ENCODE measurements around the gene RNF208.
"Not testable (repeated sequence)": the region's sequence is repeated elsewhere in the genome, so short reads cannot be mapped to it uniquely, and the experiment has no call there.

Gene RNF208, protein sequence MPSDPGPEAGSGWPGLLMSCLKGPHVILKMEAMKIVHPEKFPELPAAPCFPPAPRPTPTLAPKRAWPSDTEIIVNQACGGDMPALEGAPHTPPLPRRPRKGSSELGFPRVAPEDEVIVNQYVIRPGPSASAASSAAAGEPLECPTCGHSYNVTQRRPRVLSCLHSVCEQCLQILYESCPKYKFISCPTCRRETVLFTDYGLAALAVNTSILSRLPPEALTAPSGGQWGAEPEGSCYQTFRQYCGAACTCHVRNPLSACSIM

DNA sequence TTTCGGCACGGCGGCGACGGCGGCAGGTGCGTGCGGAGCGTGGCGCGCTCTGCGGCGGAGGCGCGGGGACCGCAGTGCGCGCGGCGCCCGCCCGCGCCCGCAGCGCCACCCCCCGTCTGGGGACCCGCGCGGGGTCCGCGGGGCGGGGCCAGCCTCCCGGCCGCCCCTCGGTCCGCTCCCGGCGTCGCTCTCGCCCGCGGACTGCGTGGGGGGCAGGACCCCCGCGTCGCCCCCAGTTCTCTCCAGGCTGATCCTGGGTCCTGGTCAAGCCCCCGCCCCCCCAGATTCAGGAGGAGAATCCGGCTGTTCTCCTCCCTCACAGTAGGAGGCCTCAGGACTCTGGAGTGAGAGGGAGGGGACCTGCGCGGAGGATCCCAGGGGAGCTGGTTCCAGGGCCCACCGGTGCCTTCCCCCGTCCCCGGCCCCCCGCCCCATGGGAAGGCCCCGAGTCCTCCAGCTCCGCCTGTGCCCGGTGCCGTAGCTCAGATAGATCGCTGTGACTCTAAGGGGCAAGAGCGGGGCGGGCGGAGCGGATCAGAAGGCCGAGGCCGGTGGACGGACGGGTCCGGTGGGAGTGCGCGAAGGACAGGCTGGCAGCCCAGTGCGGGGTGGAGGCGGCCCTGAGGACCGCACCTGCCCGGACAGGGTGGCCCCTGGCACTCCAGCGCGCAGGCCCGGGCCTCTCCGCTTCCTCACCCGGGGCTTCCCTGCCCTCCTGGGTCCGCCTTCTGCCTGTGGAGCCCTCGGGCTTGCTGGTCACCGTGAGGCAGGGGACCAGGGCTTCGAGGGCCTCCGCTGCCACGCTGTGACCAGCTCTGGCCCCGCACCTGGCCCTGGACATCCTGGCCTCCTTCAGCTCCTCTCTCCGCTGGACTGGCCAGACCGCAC is at the start of gene RNF208:
Gene RNF208 (minus strand): TSS at position 51 of the 888 bp plus-strand sequence. CDS start 1,028 bp downstream, outside the sequence.
- DNase-seq, result no peak

DNA sequence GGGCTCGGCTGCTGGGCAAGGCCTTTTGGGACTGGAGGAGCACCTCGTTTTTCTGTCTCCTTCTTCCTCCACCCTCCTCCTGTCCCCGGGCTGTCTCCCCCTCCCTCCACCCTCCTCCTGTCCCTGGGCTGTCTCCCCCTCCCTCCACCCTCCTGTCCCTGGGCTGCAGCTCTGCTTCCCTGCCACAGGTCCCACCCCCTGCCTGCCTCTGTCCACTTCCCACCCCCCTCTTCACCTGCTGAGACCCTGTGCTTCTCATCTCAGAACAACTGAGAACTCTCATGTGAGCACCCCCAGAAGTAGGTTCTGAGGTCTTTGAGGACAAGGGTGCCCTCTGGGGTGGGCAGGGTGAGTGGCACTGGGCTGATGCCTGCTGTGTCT is 49.6 kb upstream of the RNF208 start:
- no peak for DNase-seq

DNA sequence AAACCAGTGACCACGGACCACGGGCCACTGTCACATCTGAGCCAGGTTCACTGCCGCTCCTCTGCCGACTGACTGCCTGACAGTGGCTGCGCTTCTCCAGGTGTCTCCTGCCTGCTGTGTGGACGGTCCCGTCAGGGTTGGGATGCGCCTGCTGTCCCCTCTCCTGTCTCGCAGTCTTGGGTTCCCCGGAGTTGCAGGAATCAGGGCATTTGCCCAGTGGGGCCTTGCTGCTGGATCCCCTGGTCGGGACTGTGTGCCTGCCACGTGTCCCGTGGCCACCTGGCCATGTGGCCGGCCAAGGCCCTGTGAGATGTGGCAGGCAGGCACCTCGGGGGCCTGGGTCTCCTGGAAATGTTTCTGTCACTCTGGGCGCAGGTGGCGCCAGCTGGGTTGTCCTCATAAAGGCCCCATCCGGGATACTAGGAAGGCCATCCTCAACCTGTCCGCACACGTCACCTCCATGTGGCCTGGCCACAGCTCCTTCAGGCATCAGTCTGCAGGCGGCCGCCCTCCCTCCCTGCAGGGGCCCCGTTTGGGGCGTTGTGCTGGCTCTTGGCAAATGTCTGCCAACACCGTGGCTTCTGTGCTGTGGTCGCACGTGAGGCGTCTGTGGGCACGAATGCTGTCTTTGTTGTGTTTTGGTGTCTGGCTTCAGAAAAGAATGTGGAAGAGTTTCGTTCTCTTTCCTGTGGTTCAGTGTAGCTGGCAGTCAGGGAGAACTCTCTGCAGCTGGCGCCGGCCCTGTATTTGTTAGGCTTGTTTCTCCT is 49.1 kb upstream of the RNF208 start:
- DNase-seq, result no peak

DNA sequence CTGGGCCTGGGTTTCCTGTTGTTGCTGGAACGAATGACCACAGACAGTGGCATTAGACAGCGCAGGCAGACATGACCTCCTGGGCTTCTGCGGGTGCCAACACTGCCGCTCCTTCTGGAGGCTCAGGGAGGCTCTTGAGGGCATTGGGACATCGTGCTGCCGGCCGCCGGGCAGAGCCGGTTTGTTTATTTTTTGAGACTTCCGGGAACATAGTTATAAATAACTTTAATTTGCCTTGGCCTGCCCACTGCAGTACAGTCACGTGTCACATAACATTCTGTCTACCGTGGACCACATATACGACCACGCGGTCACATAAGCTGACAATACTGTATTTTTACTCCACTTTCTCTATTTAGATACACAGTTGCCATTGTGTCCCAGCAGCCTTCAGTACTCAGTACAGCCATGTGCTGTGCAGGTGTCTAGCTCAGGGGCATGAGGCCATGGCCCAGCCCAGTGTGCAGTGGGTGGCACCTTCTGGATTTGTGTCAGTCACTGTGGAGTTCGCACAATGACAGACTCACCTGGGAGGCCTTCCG is 47.3 kb upstream of the RNF208 start:
- DNase-seq, result peak; percentile 18

DNA sequence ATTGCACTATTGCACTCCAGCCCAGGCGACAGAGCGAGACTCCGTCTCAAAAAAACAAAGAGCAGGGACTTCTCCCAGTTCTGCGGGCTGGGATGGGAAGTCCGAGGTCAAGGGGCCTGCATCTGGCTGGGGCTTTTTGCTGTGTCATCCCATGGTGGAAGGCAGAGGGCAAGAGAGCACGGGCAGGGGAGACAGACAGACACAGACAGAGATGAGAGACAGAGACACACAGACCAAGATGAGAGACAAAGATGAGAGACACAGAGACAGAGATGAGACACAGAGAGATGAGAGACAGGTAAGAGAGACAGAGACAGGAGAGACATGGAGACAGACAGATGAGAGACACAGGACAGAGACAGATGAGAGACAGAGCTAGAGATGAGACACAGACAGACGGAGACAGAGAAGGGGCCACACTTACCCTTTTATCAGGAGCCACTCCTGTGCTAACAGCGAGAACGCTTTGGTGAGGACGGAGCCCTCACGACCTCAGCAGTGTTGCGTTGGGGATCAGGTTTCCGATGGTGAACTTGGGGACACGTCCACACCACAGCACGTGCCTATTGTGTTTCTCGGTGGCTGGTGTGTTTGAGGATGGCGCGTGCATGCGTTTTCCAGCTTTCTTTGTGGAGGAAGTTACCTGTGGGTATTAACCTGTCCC is 46.6 kb upstream of the RNF208 start:
- DNase-seq, result no peak

DNA sequence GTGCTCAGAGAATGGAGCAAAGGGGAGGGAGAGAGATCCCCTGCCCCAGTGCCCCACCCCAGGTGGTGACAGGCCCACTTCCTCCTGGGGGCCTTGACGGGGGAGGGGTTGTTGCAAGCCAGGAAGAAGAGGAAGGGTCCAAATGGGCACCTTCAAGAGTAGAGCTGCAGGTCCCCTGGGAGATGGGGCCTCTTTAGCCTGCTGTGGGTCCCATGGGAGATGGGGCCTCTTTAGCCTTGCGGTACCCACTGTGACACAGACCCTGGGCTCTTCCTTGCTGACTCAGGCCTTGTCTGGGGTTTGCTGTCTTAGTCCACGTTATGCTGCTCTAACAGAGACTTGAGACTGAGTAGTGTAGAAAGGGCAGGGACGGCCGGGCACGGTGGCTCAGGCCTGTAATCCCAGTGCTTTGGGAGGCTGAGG is 45.9 kb upstream of the RNF208 start:
- DNase-seq, result no peak

DNA sequence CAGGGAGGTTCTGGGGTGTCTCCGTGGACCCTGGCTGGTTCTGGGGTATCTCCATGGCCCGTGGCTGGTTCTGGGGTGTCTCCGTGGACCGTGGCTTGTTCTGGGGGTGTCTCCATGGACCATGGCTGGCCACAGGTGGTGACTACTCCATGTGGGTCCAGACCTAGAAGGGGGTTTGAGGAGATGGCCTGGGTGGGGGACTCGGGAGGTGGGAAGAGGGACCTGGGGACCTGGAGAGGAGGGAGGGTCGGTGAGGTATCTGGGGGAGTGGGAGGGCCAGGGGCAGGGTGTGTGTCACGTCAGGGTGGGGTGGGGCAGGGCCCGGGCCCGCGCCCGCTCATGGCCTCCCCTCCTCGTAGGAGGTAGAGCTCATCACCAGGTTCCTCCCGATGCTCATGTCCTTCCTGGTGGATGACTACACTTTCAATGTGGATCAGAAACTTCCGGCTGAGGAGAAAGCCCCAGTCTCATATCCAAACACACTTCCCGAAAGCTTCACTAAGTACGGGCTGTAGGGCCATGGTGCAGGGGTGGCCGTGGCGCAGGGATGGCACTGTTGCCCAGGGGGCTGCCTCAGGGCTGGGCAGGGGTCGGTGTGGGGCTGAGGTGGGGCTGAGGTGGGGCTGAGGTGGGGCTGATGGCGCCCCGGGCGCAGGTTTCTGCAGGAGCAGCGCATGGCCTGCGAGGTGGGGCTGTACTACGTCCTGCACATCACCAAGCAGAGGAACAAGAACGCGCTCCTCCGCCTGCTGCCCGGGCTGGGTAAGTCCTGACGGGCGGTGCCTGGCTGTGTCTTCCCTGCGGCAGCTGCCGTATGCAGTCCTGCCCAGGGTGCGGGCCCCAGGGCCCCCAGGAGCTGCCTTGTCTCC is 44.8 kb upstream of the RNF208 start:
- no peak for DNase-seq

DNA sequence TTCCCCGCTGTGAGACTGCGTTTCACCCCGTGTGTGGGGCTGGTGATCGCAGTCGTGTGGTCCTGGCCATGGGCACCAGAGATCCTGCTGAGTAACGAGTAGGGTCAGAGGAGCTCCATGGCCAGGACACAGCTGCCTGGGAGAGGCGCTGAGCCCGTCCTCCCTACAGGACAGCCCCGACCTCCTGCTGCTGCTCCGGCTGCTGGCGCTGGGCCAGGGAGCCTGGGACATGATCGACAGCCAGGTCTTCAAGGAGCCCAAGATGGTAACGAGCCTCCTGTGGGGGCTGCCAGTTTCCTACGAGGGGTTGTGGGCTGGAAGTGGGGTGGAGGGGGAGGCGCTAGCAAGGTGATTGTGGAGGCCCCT is 44.1 kb upstream of the RNF208 start:
- no peak for DNase-seq

DNA sequence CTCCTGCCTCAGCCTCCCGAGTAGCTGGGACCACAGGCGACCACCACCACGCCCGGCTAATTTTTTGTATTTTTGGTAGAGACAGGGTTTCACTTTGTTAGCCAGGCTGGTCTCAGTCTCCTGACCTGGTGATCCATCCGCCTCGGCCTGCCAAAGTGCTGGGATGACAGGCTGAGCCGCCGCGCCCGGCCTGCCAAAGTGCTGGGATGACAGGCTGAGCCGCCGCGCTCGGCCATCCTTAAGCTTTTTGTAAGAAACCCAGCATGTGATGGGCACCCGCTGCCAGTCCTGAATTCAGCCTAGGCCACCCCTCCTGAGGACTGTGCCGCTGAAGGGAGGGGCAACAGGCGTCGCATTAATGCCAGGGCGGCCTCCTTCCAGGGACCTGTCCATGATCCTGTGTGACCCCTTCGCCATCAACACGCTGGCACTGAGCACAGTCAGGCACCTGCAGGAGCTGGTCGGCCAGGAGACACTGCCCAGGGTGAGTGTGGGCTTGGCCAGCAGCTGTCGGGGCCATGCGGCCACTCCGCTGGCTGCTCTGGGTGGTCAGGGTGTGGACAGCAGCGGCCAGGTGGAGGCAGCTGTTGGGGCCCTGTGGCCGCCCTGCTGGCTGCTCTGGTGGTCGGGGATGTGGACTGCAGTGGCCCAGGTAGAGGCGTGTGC is 43.6 kb upstream of the RNF208 start:
- no peak for DNase-seq

DNA sequence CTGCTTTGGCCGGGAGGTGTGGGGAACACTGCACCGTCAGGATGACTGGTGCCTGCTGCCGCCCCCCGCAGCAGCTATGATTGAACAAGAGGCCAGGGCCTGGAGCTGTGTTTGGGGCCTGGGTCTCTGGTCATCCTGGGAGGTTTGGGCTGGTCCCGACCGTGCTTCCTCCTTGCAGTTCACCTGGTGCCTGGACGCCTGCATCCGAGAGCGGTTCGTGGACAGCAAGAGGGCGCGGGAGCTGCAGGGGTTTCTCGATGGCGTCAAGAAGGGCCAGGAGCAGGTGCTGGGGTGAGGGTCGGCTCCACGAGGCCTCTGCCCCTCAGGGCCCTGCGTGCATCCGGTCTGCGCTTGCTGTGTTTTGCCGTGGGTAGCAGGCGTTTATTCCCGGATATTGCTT is 42.0 kb upstream of the RNF208 start:
- DNase-seq, result no peak

DNA sequence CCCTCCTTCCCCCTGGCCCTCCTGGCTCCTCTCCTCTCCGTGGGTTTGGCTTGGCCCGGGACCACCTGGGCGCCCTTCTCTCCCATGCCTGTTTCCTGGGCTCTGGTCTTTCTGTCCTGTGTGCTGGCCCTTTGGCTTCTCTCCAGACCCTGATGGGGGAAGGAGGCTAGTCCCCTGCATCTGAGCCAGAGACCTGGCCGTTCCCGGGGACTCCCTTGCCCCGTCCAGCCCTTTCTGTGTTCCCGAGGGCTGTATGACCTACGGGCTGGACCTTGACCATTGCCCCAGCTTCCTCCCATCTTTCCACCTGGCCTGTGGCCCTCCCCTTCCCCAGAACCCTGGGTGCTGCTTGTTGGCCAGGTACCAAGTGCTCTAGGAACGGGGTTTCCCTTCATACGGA is 41.5 kb upstream of the RNF208 start:
- no peak for DNase-seq

DNA sequence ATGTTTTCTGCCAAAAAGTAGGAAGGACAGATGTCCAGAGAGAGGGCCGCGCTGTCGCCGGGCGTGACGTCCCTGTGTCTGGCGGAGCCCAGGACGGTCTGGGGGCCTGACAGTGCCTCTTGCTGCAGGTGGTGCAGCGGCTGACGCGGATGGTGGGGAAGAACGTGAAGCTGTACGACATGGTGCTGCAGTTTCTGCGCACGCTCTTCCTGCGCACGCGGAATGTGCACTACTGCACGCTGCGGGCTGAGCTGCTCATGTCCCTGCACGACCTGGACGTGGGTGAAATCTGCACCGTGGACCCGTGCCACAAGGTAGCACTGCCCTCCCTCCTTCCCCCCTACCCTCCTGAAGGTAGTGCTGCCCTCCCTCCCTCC is 40.9 kb upstream of the RNF208 start:
- no peak for DNase-seq

DNA sequence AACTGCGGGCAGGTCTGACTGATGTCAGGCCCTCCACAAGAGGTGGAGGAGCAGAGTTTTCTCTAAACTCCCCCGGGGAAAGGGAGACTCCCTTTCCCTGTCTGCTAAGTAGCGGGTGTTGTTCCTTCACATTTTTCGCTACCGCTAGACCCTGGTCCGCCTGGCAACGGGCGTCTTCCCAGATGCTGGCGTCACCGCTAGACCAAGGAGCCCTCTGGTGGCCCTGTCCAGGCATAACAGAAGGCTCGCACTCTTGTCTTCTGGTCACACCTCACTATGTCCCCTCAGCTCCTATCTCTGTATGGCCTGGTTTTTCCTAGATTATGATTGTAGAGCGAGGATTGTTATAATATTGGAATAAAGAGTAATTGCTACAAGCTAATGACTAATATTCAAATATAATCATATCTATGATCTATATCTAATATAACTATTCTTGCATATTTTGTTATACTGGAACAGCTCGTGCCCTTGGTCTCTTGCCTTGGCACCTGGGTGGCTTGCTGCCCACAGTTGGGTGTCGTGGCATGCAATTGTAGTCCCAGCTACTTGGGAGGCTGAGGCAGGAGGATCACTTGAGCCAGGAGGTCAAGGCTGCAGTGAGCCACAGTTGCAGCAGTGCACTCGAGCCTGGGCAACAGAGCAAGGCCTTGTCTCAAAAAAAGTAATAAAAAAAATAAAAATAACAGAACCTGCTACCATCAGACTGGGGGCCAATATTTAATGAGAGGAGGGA is 40.3 kb upstream of the RNF208 start:
- DNase-seq, result not testable (repeated sequence)

DNA sequence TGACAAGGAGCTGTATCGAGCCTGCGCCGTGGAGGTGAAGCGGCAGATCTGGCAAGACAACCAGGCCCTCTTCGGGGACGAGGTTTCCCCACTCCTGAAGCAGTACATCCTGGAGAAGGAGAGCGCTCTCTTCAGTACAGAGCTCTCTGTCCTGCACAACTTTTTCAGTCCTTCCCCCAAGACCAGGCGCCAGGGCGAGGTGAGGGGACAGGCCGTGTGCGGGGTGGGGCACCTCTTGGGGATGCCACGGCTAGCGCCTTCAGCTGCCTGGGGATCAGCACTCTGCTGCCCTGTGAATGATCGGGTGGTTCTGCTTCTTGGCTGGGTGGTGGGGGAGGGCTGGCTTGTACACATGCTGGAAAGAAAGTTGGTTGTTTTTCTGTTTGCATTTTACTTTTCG is 34.8 kb upstream of the RNF208 start:
- DNase-seq, result no peak

DNA sequence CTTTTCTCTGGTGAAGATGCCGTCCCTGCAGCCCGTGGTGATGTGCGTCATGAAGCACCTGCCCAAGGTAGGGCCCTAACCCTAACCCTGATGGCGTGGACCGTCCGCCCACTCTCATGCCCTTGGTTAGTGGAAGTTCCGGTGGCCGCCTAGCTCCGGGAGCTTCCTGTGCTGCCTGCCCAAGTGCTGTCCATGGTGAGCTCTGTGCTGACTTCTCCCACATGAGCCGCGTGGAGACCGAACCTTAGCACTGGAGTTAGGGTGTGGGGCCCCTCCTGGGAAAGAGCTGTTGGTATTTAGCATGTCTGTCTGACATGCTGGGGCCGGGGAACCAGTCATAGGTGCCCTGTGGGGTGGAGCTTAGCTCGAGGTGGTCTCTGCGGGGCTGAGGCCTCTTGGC is 34.3 kb upstream of the RNF208 start:
- DNase-seq, result no peak

DNA sequence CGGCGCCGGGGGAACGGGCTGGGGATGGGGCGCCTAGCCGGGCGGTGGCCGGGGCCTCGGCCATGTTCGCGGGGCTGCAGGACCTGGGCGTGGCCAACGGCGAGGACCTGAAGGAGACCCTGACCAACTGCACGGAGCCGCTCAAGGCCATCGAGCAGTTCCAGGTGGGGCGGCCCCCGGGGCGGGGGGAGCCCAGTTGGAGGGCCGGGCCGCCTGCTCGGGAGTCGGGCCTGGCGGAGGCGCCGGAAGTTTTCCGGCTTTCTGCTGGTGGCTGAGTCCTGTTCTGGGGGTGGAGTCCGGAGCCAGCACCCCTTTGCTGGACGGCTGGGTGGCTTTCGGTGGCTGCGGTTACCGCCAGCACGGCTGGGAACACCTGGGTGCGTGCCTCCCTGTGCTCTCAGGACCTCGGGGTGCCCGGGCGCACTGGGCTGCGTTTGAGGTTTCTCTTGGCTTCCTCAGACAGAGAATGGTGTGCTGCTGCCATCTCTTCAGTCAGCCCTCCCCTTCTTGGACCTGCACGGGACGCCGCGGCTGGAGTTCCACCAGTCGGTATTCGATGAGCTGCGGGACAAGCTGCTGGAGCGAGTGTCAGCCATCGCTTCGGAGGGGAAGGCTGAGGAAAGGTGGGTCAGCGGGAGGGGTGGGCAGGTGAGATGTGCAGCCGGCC is 33.5 kb upstream of the RNF208 start:
- no peak for DNase-seq

DNA sequence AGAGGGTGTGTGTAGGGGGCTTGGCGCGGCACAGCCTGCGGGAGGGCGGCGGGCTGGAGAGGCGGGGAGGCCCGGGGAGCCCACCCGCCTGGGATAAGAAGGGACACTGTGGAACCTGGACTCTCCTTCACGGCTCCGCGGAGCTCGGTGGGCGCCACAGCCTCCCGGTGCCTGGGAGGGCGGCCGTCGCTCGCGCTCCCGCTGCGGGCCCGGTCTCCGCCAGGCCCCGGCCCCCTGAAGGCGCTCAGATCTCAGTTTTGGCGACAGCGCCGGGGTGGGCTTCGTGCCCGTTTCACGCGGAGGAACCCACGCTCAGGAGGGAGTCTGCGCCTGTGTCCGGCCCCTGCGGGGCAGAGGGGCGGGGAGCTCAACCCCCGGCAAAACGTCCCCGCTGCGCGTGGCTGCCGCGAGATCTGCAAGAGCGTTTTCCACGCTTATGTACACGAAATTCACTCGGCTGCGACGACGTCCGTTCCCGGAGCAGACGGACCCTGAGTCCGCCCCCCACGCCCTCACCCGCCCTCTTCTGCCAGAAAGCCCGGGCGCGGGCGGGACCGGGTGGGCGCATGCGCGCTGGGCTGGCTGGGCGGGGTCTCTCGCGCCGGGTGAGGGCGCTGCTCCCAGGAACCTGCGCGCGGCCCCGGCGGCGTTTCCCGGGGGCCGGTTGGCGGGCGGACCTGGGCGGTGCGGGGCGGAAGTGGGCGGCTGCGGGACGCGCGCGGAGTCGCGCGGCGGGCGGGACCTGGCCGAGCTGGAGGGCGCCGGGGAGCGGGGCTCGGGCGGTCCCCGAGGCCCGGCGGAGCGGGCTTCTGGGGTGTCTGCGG is 32.8 kb upstream of the RNF208 start, which contains the start of gene NELFB:
Gene NELFB (plus strand): TSS at position 704 of the 824 bp plus-strand sequence.
- peak; percentile 62 for DNase-seq

DNA sequence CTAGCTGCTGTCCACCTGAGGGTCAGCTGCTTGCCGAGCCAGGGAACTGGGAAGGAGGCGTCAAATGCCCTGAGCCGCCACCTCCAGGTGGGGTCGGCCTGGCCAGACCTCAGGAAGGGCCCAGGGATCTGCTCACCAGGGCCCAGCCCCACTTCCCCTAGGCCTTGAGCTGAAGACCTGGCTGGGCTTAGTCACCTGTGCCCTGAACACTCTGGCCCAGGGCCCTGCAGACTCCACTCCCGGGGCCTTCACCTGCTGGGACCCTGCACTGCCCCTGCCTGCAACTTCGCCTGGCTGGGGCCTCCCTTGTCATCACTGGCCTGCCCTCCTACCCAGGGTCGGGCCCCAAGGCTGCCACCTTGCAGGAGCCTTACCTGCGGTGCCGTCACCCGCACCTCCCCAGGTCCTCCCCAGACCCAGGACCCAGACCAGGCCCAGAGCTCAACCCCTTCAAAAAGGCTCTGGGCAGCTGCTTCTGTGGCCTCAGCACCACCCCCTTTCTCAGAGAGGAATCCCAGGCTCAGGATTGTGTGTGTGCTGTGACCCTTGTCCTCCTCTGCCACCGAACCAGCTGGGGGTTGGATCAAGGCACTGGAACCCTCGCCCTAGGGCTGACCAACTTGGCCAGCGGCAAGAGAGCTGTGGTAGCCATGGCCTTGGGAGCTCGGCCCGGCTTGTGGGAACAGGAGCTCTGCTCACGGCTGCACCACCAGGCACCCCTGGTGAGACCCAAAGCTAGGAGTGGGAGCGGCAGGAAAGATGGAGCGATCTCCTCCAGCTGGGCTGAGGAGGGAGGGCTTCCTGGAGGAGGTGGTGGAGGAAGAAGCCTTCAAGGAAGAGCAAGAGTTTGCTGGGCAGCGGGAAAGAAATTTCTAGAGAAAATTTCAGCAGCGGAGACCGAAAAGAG is 31.9 kb upstream of the RNF208 start:
- no peak for DNase-seq

Measured in NCI-H2029 treated with DMSO at 0.1 percent for 48 hours (cell line).